GM12874 (cell line): ENCODE measurements around the gene TMEM108.

Experiments used
- TF ChIP-seq, protein P1 (sequence below): IDR thresholded peaks from 2 replicates; pipeline ENCODE4 v1.5.1; 2011; ENCODE audit warnings: low read depth, mild to moderate bottlenecking, control low read depth, low read length, moderate library complexity; ENCODE audit not compliant: insufficient read depth

TMEM108 gene

DNA sequence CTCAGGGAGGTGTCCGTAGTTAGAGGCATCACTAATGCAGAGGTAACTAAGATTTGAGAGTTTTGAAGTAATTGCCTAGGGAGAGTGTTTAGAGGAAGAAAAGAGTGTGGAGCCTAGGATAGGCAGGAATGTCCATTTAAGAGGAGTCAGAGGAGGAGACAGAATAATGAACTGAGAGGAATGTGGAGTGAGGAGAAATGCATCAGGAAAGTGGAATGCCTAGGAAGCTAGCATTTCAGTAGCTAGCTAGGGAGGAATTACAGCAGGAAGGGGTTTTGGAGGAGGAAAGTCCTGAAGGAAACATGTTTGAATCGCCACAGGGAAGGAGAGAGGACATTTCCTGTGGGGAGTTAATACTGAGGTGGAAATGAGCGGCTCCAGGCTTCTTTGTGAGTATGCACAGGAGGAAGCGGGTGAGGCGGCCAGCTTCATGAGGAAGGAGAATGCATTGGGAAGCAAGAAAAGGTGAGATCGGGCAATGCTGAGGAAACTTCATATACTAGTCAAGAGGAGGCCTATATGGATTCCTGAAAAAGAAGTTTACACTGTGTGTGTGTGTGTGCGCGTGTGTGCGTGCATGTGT, 154.3 kb downstream of the TMEM108 start:
- TF ChIP-seq, protein P1, sequence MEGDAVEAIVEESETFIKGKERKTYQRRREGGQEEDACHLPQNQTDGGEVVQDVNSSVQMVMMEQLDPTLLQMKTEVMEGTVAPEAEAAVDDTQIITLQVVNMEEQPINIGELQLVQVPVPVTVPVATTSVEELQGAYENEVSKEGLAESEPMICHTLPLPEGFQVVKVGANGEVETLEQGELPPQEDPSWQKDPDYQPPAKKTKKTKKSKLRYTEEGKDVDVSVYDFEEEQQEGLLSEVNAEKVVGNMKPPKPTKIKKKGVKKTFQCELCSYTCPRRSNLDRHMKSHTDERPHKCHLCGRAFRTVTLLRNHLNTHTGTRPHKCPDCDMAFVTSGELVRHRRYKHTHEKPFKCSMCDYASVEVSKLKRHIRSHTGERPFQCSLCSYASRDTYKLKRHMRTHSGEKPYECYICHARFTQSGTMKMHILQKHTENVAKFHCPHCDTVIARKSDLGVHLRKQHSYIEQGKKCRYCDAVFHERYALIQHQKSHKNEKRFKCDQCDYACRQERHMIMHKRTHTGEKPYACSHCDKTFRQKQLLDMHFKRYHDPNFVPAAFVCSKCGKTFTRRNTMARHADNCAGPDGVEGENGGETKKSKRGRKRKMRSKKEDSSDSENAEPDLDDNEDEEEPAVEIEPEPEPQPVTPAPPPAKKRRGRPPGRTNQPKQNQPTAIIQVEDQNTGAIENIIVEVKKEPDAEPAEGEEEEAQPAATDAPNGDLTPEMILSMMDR: no peak

DNA sequence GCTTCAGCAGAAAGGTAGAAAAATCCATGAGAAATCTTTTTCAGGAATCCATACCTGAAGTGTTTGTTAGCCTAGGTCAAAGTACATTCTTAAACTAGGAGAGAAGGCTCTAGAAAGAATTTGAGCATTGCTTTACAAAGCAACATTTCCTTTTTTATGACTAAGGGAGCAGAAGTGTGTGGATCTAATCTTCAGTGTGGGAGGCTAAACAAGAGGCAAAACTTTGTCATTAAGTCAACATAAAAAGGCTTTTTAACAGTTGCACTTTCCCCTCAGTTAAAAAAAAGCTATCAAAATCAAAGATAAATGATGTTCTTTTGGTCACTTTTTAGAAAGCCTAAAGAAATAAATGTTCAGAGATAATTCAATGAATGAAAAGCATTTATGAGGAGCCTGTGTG, 154.8 kb downstream of the TMEM108 start:
- TF ChIP-seq, protein P1: no peak

DNA sequence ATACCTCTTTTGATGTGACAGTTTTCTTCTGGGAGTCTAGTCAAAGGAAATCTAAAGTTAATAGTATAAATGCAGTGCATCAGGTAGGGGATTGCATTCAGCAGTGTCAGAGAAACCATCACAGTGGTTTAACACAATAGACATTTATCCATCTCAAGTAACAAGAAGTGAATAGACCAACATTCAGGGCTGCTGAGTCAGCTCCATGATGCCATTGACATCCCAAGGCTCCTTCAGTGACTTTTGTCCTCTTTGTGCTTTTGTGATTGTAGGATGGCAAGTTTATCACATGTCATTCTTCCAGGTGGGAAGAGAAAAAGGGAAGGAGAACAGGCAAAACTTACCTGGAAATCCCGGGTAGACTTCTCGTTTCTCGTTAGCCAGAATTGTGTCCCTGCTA, 158.3 kb downstream of the TMEM108 start:
- TF ChIP-seq, protein P1: no peak

DNA sequence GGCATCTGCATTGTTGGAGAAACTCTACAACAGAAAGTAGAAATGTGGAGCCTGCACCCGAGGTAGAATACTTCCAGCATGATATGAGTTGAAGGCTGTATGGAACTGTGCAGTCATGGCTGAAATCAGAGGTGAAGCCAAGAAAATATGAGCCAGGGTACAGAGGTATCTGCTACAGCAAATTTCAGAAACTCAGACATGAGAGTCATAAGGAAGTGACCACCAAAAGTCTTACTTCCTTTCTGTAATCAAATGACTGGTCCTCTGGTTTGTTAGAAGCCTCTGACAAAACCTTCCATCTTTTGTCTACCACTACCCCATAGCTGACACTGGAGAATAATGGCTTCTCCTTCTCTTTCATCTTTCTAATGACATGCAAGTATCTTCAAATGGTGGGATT, 159.4 kb downstream of the TMEM108 start:
- TF ChIP-seq, protein P1: no peak

DNA sequence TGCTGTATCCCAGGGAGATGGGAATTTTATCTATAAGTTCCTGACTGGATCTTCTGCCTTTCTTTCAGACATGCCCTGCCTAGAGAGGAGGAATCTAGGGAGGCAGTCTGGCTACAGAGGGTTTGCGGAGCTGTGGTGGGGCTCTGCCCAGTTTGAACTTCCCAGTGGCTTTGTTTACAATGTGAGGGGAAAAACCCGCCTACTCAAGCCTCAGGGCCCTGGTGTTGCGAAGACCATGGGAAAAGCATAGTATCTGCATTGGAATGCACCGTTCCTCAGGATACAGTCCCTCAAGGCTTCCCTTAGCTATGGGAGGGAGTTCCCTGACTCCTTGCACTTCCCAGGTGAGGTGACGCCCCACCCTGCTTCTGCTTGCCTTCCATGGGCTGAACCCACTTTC, 168.7 kb downstream of the TMEM108 start:
- TF ChIP-seq, protein P1: no peak

DNA sequence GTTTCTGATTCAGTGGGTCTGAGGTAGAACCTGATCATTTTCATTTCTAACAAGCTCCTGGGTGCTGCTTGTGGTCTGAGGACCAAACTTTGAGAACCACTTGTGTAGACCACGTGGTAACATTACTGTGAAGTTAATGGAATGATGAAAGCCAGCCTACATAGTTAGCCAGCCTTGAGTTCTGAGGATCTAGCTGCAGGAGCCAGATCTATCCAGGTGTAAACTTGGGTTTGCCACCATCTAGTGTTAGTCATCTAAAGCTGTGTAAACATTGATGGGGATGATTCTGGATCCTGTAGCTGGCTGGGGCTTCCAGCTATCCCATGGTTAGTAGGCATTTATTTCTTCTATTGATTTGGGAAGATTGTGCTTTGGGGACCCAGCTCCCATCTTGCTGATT, 170.0 kb downstream of the TMEM108 start:
- TF ChIP-seq, protein P1: no peak

DNA sequence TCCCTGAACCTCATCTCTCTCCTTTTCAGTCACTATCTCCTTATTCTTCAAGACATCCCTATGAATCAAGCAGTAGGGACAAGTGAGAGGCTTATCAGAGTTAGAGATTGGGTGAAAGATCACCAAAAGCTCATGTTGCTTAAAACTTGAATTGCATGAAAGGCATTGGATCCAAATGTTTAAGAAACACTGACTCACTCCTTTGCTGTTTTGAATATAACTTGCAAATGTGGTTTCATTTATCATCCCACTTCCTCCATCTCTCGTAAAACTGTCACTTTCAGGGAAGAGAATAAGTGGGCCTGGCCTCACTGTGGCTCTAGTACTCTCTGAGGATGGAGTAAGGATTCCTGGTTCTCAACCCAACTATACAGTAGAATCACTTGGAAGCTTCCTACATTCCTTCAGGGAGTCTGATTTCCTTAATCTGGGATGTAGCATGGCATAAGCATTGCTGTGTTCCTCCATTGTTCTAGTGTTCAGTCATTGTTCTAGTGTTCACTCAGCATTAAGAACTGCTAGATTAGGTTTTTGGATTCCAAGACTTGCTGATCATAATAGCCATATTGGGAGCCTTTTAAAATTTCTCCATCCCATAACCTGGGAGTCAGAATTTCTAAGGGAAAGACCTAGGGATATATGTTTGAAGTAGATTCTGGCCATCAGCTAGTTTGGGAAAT, 171.8 kb downstream of the TMEM108 start:
- TF ChIP-seq, protein P1: no peak
